Neural cell (in vitro differentiated cells): ENCODE measurements around the gene ASCC1. TPM values are rescaled to one million over a fixed set of nuclear protein-coding genes. Genes with fewer than 3 reads are reported as not detected.

Experiments used
- H2AFZ ChIP-seq: fragments of 200-600, 300-800 bp; sonication (generic), shearing (Covaris generic); 2 replicates; pipeline ENCODE4 v1.6.0; 2014; ENCODE audit warnings: low read depth, mild to moderate bottlenecking, antibody characterized with exemption, low read length, moderate library complexity
- H3F3A ChIP-seq: fragments of 200-600 bp; shearing (Covaris generic); 2 replicates; pipeline ENCODE4 v1.6.1; 2016; ENCODE audit warnings: mild to moderate bottlenecking, moderate library complexity, mixed read lengths, antibody characterized with exemption, low read length; ENCODE audit not compliant: insufficient read depth, poor library complexity, severe bottlenecking
- H3K27ac ChIP-seq: fragments of 200-600, 300-800 bp; sonication (generic), shearing (Covaris generic); 2 replicates; pipeline ENCODE4 v1.5.1; 2014; ENCODE audit warnings: mild to moderate bottlenecking, low read length, moderate library complexity
- H3K27me3 ChIP-seq: fragments of 300-800, 200-600 bp; sonication (generic), shearing (Covaris generic); 2 replicates; pipeline ENCODE4 v1.6.0; 2014; ENCODE audit warnings: mild to moderate bottlenecking, low read depth, low read length, moderate library complexity; ENCODE audit not compliant: insufficient read depth
- H3K36me3 ChIP-seq: fragments of 300-800, 200-600 bp; sonication (generic), shearing (Covaris generic); 2 replicates; pipeline ENCODE4 v1.5.1; 2014; ENCODE audit warnings: mild to moderate bottlenecking, antibody characterized with exemption, low read length, moderate library complexity; ENCODE audit not compliant: insufficient read depth
- H3K4me2 ChIP-seq: fragments of 300-800, 200-600 bp; sonication (generic), shearing (Covaris generic); 2 replicates; pipeline ENCODE4 v1.6.0; 2014; ENCODE audit warnings: mild to moderate bottlenecking, low read length
- H3K4me3 ChIP-seq: fragments of 300-800, 200-600 bp; sonication (generic), shearing (Covaris generic); 2 replicates; pipeline ENCODE4 v1.5.1; 2014; ENCODE audit warnings: mild to moderate bottlenecking, low read length, moderate library complexity
- H3K79me2 ChIP-seq: fragments of 200-600 bp; shearing (Covaris generic); replicated peaks from 2 replicates; pipeline ENCODE4 v1.6.0; 2014; ENCODE audit warnings: mild to moderate bottlenecking, low read length, moderate library complexity; ENCODE audit not compliant: insufficient read depth
- H3K9ac ChIP-seq: fragments of 300-800, 200-600 bp; sonication (generic), shearing (Covaris generic); 2 replicates; pipeline ENCODE4 v1.6.1; 2016; ENCODE audit warnings: mild to moderate bottlenecking, low read length, mixed read lengths
- H3K9me2 ChIP-seq: fragments of 200-600 bp; shearing (Covaris generic); 2 replicates; pipeline ENCODE4 v1.6.1; 2016; ENCODE audit warnings: mild to moderate bottlenecking, low read length, mixed read lengths; ENCODE audit not compliant: insufficient read depth
- H3K9me3 ChIP-seq: fragments of 200-600, 300-800 bp; sonication (generic), shearing (Covaris generic); 2 replicates; pipeline ENCODE4 v1.6.1; 2016; ENCODE audit warnings: mild to moderate bottlenecking, mixed run types, low read length, moderate library complexity, mixed read lengths
- H4K20me1 ChIP-seq: fragments of 200-600 bp; shearing (Covaris generic); 2 replicates; pipeline ENCODE4 v1.6.1; 2016; ENCODE audit warnings: mild to moderate bottlenecking, mixed run types; ENCODE audit not compliant: insufficient read depth
- EP300 ChIP-seq: fragments of 450-650 bp; conservative IDR thresholded peaks from 2 replicates; pipeline ENCODE4 v1.6.1; 2014; ENCODE audit warnings: antibody characterized with exemption, mild to moderate bottlenecking, moderate library complexity; ENCODE audit not compliant: poor library complexity, severe bottlenecking
- EZH2 ChIP-seq: fragments of 200-600, 300-800 bp; shearing (Covaris generic), sonication (generic); IDR thresholded peaks from 2 replicates; pipeline ENCODE4 v1.6.1; 2014; ENCODE audit warnings: antibody characterized with exemption, low read length, borderline replicate concordance, mild to moderate bottlenecking; ENCODE audit not compliant: insufficient read depth, poor library complexity, severe bottlenecking
- MXI1 ChIP-seq: fragments of 450-650 bp; conservative IDR thresholded peaks from 2 replicates; pipeline ENCODE4 v1.6.1; 2014; ENCODE audit warnings: antibody characterized with exemption, mild to moderate bottlenecking; ENCODE audit not compliant: poor library complexity, severe bottlenecking
- POLR2AphosphoS5 ChIP-seq: IDR thresholded peaks from 2 replicates; pipeline ENCODE4 v1.6.1; 2012
- RAD21 ChIP-seq: fragments of 450-650 bp; conservative IDR thresholded peaks from 2 replicates; pipeline ENCODE4 v1.6.1; 2014; ENCODE audit warnings: antibody characterized with exemption, mild to moderate bottlenecking, moderate library complexity
- REST ChIP-seq: IDR thresholded peaks from 2 replicates; pipeline ENCODE4 v1.6.1; 2012; ENCODE audit warnings: borderline replicate concordance
- SMC3 ChIP-seq: fragments of 450-650 bp; conservative IDR thresholded peaks from 2 replicates; pipeline ENCODE4 v1.6.1; 2014; ENCODE audit warnings: antibody characterized with exemption, mild to moderate bottlenecking, moderate library complexity; ENCODE audit not compliant: poor library complexity
- TAF1 ChIP-seq: IDR thresholded peaks from 2 replicates; pipeline ENCODE4 v1.6.1; 2012; ENCODE audit warnings: low read depth
- polyA plus RNA-seq: library from polyadenylated mRNA; depleted of rRNA; stranded (reverse); fragments of >200 nt; gene quantifications from 2 replicates; pipeline ENCODE4 v1.2.3, GENCODE V29; 2014
- TF ChIP-seq, protein P1 (sequence below): fragments of 450-650 bp; IDR thresholded peaks from 2 replicates; pipeline ENCODE4 v1.5.1; 2014; ENCODE audit warnings: antibody characterized with exemption, mild to moderate bottlenecking, moderate library complexity; ENCODE audit not compliant: poor library complexity, severe bottlenecking

Gene ASCC1
- polyA plus RNA-seq, 1 donor from 2014 or later, result 39.6 TPM

GRCh38 chr10:72261784-72262404 lies 45.8 kb upstream of the ASCC1 start:
- H3K36me3 ChIP-seq, result no peaks in the 10 kb centered on the region
- H2AFZ ChIP-seq, result no peak overlapping the region
- H3F3A ChIP-seq, result peaks cover 3% of the 10 kb centered on the region
- no peak overlapping the region for H3K4me3 ChIP-seq
- H3K27ac ChIP-seq, result no peak overlapping the region
- H3K9me2 ChIP-seq, result no peaks in the 10 kb centered on the region
- H3K79me2 ChIP-seq, result no peaks in the 10 kb centered on the region
- H3K4me2 ChIP-seq, result no peak overlapping the region
- H3K9ac ChIP-seq, result no peak overlapping the region
- TF ChIP-seq, protein P1, sequence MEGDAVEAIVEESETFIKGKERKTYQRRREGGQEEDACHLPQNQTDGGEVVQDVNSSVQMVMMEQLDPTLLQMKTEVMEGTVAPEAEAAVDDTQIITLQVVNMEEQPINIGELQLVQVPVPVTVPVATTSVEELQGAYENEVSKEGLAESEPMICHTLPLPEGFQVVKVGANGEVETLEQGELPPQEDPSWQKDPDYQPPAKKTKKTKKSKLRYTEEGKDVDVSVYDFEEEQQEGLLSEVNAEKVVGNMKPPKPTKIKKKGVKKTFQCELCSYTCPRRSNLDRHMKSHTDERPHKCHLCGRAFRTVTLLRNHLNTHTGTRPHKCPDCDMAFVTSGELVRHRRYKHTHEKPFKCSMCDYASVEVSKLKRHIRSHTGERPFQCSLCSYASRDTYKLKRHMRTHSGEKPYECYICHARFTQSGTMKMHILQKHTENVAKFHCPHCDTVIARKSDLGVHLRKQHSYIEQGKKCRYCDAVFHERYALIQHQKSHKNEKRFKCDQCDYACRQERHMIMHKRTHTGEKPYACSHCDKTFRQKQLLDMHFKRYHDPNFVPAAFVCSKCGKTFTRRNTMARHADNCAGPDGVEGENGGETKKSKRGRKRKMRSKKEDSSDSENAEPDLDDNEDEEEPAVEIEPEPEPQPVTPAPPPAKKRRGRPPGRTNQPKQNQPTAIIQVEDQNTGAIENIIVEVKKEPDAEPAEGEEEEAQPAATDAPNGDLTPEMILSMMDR, result no peak
- TF ChIP-seq EZH2, result no peak
- no peak for TF ChIP-seq TAF1
- TF ChIP-seq MXI1, result no peak
- no peak for TF ChIP-seq RAD21
- TF ChIP-seq EP300, result no peak
- no peak for TF ChIP-seq POLR2AphosphoS5
- TF ChIP-seq REST, result no peak
- TF ChIP-seq SMC3, result no peak
- H4K20me1 ChIP-seq, result no peaks in the 10 kb centered on the region
- H3K9me3 ChIP-seq, result no peaks in the 10 kb centered on the region
- no peaks in the 10 kb centered on the region for H3K27me3 ChIP-seq

DNA sequence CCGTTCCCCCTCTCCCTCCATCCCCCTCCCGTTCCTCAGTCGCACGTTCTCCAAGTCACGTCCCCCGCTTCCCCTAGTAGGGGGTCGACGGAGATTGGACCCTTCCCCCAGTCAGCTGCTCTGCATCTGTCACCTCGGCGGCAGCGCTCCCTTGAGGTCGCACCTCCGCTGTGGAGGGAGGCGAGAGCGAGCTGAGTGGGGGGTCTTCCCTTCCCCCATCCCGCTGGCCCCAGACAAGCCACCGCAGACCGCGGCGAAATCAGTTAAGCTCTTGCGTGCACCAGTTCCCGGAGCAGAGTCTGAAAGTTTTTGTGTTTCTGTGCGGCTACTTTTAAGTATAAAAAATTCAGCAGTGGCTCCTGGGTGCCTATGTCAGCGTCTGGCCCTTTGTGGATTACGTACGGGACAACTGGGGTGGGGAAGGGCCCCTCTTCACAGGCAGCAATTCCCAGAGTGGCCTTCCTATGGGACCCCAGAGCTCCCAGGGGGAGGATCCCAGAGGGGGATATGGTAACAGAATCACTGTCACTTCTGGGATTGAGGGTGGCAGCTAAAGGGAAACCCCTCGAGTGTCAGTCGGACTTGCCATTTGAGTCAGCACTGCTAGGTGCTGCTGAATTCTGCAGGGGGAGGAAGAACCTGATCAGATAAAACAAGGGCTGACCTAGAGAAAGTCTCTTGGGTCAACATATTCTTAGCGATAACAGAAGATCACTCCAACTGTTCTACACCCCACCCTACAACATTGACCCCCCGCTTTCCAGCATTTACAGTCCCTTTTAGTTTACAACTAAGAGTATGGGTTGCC lies 45.1 kb upstream of the ASCC1 start:
- peak overlapping the region; percentile 45 for H3K4me2 ChIP-seq
- no peak for TF ChIP-seq EZH2
- peak; percentile 35 for TF ChIP-seq POLR2AphosphoS5
- TF ChIP-seq TAF1, result no peak
- TF ChIP-seq MXI1, result no peak
- TF ChIP-seq, protein P1, result peak; percentile 43
- no peak for TF ChIP-seq SMC3
- peak; percentile 1 for TF ChIP-seq REST
- peak; percentile 37 for TF ChIP-seq RAD21
- peak; percentile 38 for TF ChIP-seq EP300
- H3K27ac ChIP-seq, result peak overlapping the region; percentile 60
- H3K9ac ChIP-seq, result peak overlapping the region; percentile 70
- H2AFZ ChIP-seq, result peak overlapping the region; percentile 85
- H3K79me2 ChIP-seq, result no peaks in the 10 kb centered on the region
- H3K4me3 ChIP-seq, result peak overlapping the region; percentile 68
- no peaks in the 10 kb centered on the region for H3K27me3 ChIP-seq
- peaks cover 3% of the 10 kb centered on the region for H3F3A ChIP-seq
- no peaks in the 10 kb centered on the region for H4K20me1 ChIP-seq
- H3K9me2 ChIP-seq, result no peaks in the 10 kb centered on the region
- H3K9me3 ChIP-seq, result no peaks in the 10 kb centered on the region
- H3K36me3 ChIP-seq, result no peaks in the 10 kb centered on the region
